AG04449 (cell line): ENCODE measurements around the gene PARD3B.
A peak's percentile ranks its signal among the peaks of the same experiment; 100 is the strongest.

Experiments used
- CTCF ChIA-PET: fragments of 350-600 bp; formaldehyde crosslinking; extraction: SDS; loops from one replicate; lab custom pipeline; 2021; ENCODE audit warnings: antibody characterized with exemption; lab: Yijun Ruan, JAX
- POLR2A ChIA-PET: fragments of 400-600, 350-600 bp; formaldehyde crosslinking; extraction: SDS; loops from one replicate; lab custom pipeline; 2020; ENCODE audit warnings: antibody characterized with exemption, inconsistent platforms; lab: Yijun Ruan, JAX
- DNase-seq: peaks from one replicate; pipeline ENCODE4 v3.0.0-alpha.2; 2010; ENCODE audit warnings: low read depth, low spot score
- H3K4me3 ChIP-seq: 2 replicates; pipeline ENCODE4 v1.5.1; 2011; ENCODE audit warnings: low read depth, mild to moderate bottlenecking, control low read depth, low read length
- CTCF ChIP-seq: IDR thresholded peaks from one replicate; pipeline ENCODE4 v1.5.1; 2011; ENCODE audit warnings: mild to moderate bottlenecking, moderate library complexity, low read length, control low read depth, inconsistent platforms; ENCODE audit not compliant: insufficient read depth; ENCODE audit errors: missing control alignments

The PARD3B gene

GRCh38 chr2:204950695-204951346 is 405.5 kb downstream of the PARD3B start:
- no peak overlapping the region for H3K4me3 ChIP-seq
- peak; percentile 41 for DNase-seq
- ChIA-PET CTCF (no interaction called here), POLR2A (no interaction called here)
- no peak for TF ChIP-seq CTCF

GRCh38 chr2:204958371-204958770 is 413.1 kb downstream of the PARD3B start:
- TF ChIP-seq CTCF: no peak
- H3K4me3 ChIP-seq: no peak overlapping the region
- no peak for DNase-seq
- POLR2A ChIA-PET: no interaction called here
- CTCF ChIA-PET: no interaction called here

GRCh38 chr2:204964414-204964813 is 419.1 kb downstream of the PARD3B start:
- DNase-seq: no peak
- ChIA-PET POLR2A (no interaction called here), CTCF (no interaction called here)
- no peak overlapping the region for H3K4me3 ChIP-seq
- TF ChIP-seq CTCF: no peak

- no peak overlapping the region for H3K4me3 ChIP-seq
- ChIA-PET CTCF (no interaction called here), POLR2A (no interaction called here)
- no peak for TF ChIP-seq CTCF
- no peak for DNase-seq
Observed at GRCh38 chr2:204966245-204966644, 421.0 kb downstream of the PARD3B start.

- DNase-seq: no peak
- CTCF ChIA-PET: interaction anchor here (0.7 kb wide), 1 partner anchor 86 kb away, joined by 3 read pairs; no protein-coding TSS in a partner anchor
- TF ChIP-seq CTCF: no peak
- no peak overlapping the region for H3K4me3 ChIP-seq
- POLR2A ChIA-PET: no interaction called here
Observed at GRCh38 chr2:204967199-204967960, 422.1 kb downstream of the PARD3B start.

- CTCF ChIA-PET: interaction anchor here (0.7 to 2.7 kb wide), 2 partner anchors 9 to 309 kb away, joined by 3 to 7 read pairs; no protein-coding TSS in a partner anchor
- no peak for TF ChIP-seq CTCF
- POLR2A ChIA-PET: no interaction called here
- DNase-seq: no peak
- no peak overlapping the region for H3K4me3 ChIP-seq
Observed at GRCh38 chr2:204971206-204971907, 426.1 kb downstream of the PARD3B start.
